GM12878 (cell line): Measurements from ENCODE around the gene SDCCAG8. TPM values are rescaled to one million over a fixed set of nuclear protein-coding genes. Genes with fewer than 3 reads are reported as not detected.

Experiments used
- ASH2L ChIP-seq: fragments of 300-600, 200-600 bp; sonication (generic); IDR thresholded peaks from 2 replicates; pipeline ENCODE4 v1.6.1; 2017; ENCODE audit warnings: low read depth, mild to moderate bottlenecking, borderline replicate concordance
- CHD1 ChIP-seq: IDR thresholded peaks from 2 replicates; pipeline ENCODE4 v1.6.1; 2012; ENCODE audit warnings: low read depth, low read length, improper control_type of control experiment
- CHD2 ChIP-seq: IDR thresholded peaks from 2 replicates; pipeline ENCODE4 v1.6.1; 2011; ENCODE audit warnings: low read depth, low read length, improper control_type of control experiment, borderline replicate concordance
- EP300 ChIP-seq, 2 experiments: fragments of 150-350 bp in 1 of 2; IDR thresholded peaks; 2 replicates each; pipeline ENCODE4 v1.6.1; 2011 to 2012; ENCODE audit warnings: low read depth in 2 of 2, low read length in 2 of 2, borderline replicate concordance in 1 of 2, improper control_type of control experiment in 1 of 2, inconsistent platforms in 1 of 2; ENCODE audit not compliant: control insufficient read depth in 1 of 2
- GABPA ChIP-seq: IDR thresholded peaks from 2 replicates; pipeline ENCODE4 v1.6.1; 2014; ENCODE audit warnings: antibody characterized with exemption, low read depth, mild to moderate bottlenecking, inconsistent platforms
- HCFC1 ChIP-seq: fragments of 150-350 bp; IDR thresholded peaks from 2 replicates; pipeline ENCODE4 v1.6.1; 2014; ENCODE audit warnings: low read length
- HDAC6 ChIP-seq: fragments of 200-600 bp; sonication (generic); IDR thresholded peaks from one replicate; pipeline ENCODE4 v1.8.0; 2017; ENCODE audit warnings: antibody characterized with exemption; ENCODE audit not compliant: unreplicated experiment
- IRF3 ChIP-seq: fragments of 450-650 bp; IDR thresholded peaks from 2 replicates; pipeline ENCODE4 v1.6.1; 2014; ENCODE audit warnings: mild to moderate bottlenecking
- MEF2B ChIP-seq: fragments of 450-650 bp; IDR thresholded peaks from 2 replicates; pipeline ENCODE4 v1.6.1; 2018; ENCODE audit warnings: mild to moderate bottlenecking, moderate library complexity; ENCODE audit not compliant: partially characterized antibody, poor library complexity, severe bottlenecking
- NR2F1 ChIP-seq: fragments of 450-650 bp; conservative IDR thresholded peaks from 2 replicates; pipeline ENCODE4 v1.6.1; 2017; ENCODE audit warnings: mild to moderate bottlenecking
- PBX3 ChIP-seq: IDR thresholded peaks from 2 replicates; pipeline ENCODE4 v1.6.1; 2011; ENCODE audit warnings: mild to moderate bottlenecking, low read depth, low read length, moderate library complexity; ENCODE audit not compliant: insufficient replicate concordance
- RAD21 ChIP-seq: IDR thresholded peaks from 2 replicates; pipeline ENCODE4 v1.6.1; 2011; ENCODE audit warnings: mild to moderate bottlenecking, low read depth, low read length, moderate library complexity; ENCODE audit not compliant: insufficient read depth
- RAD51 ChIP-seq: fragments of 450-650 bp; IDR thresholded peaks from 2 replicates; pipeline ENCODE4 v1.6.1; 2016; ENCODE audit warnings: moderate library complexity, mild to moderate bottlenecking, inconsistent platforms
- RELA ChIP-seq: fragments of 450-650 bp; IDR thresholded peaks from 2 replicates; pipeline ENCODE4 v1.8.0; 2014; ENCODE audit warnings: borderline replicate concordance; ENCODE audit not compliant: partially characterized antibody
- RUNX3 ChIP-seq: IDR thresholded peaks from 2 replicates; pipeline ENCODE4 v1.6.1; 2012; ENCODE audit warnings: low read length, inconsistent platforms
- polyA plus RNA-seq, 11 experiments: library from polyadenylated mRNA; depleted of rRNA in 4 of 11; unstranded in 6 of 11; stranded (reverse) in 5 of 11; fragments of >200 nt; fragmentation: Nextera tagmentation in 4 of 11; fragmentation: Illumina TruSeq in 1 of 11; extraction: Ambion mirVana in 4 of 11; extraction: Trizol in 1 of 11; gene quantifications; 1 replicate in 1 of 11; 2 replicates in 10 of 11; pipeline versions ENCODE4 v1.2.1 to v1.2.3, GENCODE V29; 2011 to 2016; ENCODE audit warnings: inconsistent platforms in 2 of 11, missing spikeins in 2 of 11, low read depth in 1 of 11
- total RNA-seq, 4 experiments: library from RNA; depleted of rRNA in 3 of 4; stranded (reverse); fragments of >200 nt in 3 of 4; fragmentation: Illumina TruSeq in 1 of 4; extraction: Trizol in 1 of 4; gene quantifications; 2 replicates each; pipeline versions ENCODE4 v1.2.1 to v1.2.3, GENCODE V29; 2013 to 2021

The SDCCAG8 gene
- total and polyA plus RNA-seq, 10 of the 15 experiments (the other 5 are each of a cell fraction or from before 2014, with no cell fraction given), result 15.0 to 25.6 (median 20.6) TPM

GRCh38 chr1:243254927-243255790 is 682 bp upstream of the SDCCAG8 start, which contains the start of gene CEP170 (continued):
- TF ChIP-seq HDAC6 (no peak), RAD21 (no peak), EP300 (IDR thresholded peaks at IDR 0.05; ENCODE audit: borderline replicate concordance in 1 of 2, control insufficient read depth in 1 of 2, low read depth in 2 of 2, low read length in 2 of 2) (peak; percentile 1 to 54; a peak in 2 of 4 replicates), NR2F1 (no peak), RELA (peak; percentile 77), HCFC1 (peak; percentile 95), CHD1 (no peak), ASH2L (no peak), GABPA (peak; percentile 93), CHD2 (peak; percentile 13), IRF3 (0 out of 2 replicates have a peak, but pooled peaks have one; percentile 26), RAD51 (no peak), MEF2B (peak; percentile 23), RUNX3 (peak; percentile 77; the same call in 1 of the 2 replicates), PBX3 (no peak)
